ENCODE data around the gene LIPA. TPM values are rescaled to one million over a fixed set of nuclear protein-coding genes. Genes with fewer than 3 reads are reported as not detected.

The LIPA gene
- total and polyA plus RNA-seq, 2 of the 4 experiments (the other 2 are of a cell fraction), result 23.1 to 31.9 TPM

- intact Hi-C loops (cut with micrococcal nuclease), result no loop called here
- H3K36me3 ChIP-seq (ENCODE audit: control insufficient read depth, insufficient read depth, low read length), result no peaks in the 10 kb centered on the region
- no peak overlapping the region for H2AFZ ChIP-seq (replicated peaks; ENCODE audit: low read length, poor library complexity)
- H3K79me1 ChIP-seq (ENCODE audit: low read depth in 1 of 2, low read length in 2 of 2), result no peaks in the 10 kb centered on the region
- H3K18ac ChIP-seq (ENCODE audit: low read depth, low read length), result no peak overlapping the region
- H2BK120ac ChIP-seq (ENCODE audit: low read depth, low read length), result no peak overlapping the region
- no peak overlapping the region for H3K56ac ChIP-seq (ENCODE audit: extremely low read depth, insufficient read depth, low read length)
- 0 out of 2 replicates have a peak, but pooled peaks have one; percentile 27 for ATAC-seq (ENCODE audit: low read depth)
- no TSS peak for BruUV-seq (replicated peaks)
- no peaks in the 10 kb centered on the region for H3K9me3 ChIP-seq (ENCODE audit: control insufficient read depth, insufficient read depth, low read length)
- no peaks in the 10 kb centered on the region for H3K9me1 ChIP-seq (ENCODE audit: insufficient read depth, low read length)
- ChIA-PET POLR2A (ENCODE audit: unreplicated experiment) (no interaction called here), CTCF (no interaction called here)
- H2BK15ac ChIP-seq (ENCODE audit: low read depth, low read length), result no peak overlapping the region
- no peak overlapping the region; the same call in 1 of the 2 replicates for H3K4me2 ChIP-seq (ENCODE audit: low read depth, low read length)
- no peak overlapping the region for H3K14ac ChIP-seq (replicated peaks; ENCODE audit: low read depth, low read length)
- H2AK9ac ChIP-seq (replicated peaks; ENCODE audit: low read depth, low read length, poor library complexity), result no peak overlapping the region
- dilution Hi-C loops (cut with HindIII; ENCODE audit: low sequenced_read_pairs, unreplicated experiment), result no loop called here
- in situ Hi-C loops (cut with MboI; ENCODE audit: low sequenced_read_pairs), result no loop called here
- no peak overlapping the region for H2BK5ac ChIP-seq (ENCODE audit: low read depth, low read length, poor library complexity, severe bottlenecking)
- no peak overlapping the region for H3K23ac ChIP-seq (ENCODE audit: low read depth, low read length)
- H4K20me1 ChIP-seq (ENCODE audit: insufficient read depth, low read length), result no peaks in the 10 kb centered on the region
- H2BK20ac ChIP-seq (ENCODE audit: low read depth, low read length), result no peak overlapping the region
- H4K5ac ChIP-seq (ENCODE audit: low read depth, low read length), result peak overlapping the region; percentile 75; the same call in 1 of the 2 replicates
- H3K27ac ChIP-seq (ENCODE audit: insufficient read depth, low read length), result no peak overlapping the region
- DNase-seq, result no peak
- no peak overlapping the region for H4K8ac ChIP-seq (ENCODE audit: low read depth in 2 of 2, low read length in 2 of 2)
- no peak overlapping the region for H3K4ac ChIP-seq (ENCODE audit: low read depth, low read length)
- H3K4me3 ChIP-seq (ENCODE audit: insufficient read depth, low read depth, low read length), result no peak overlapping the region
- H3K4me1 ChIP-seq (ENCODE audit: control insufficient read depth, insufficient read depth, low read length), result peaks cover 2% of the 10 kb centered on the region
- TF ChIP-seq FOS (IDR thresholded peaks at IDR 0.05; ENCODE audit: low read depth, low read length) (no peak), NFE2L2 (IDR thresholded peaks at IDR 0.05; ENCODE audit: low read depth, low read length) (peak; percentile 79), MAFK (IDR thresholded peaks at IDR 0.05; ENCODE audit: low read depth, low read length) (peak; percentile 88), RCOR1 (IDR thresholded peaks at IDR 0.05; ENCODE audit: insufficient replicate concordance, low read length) (no peak)
- H2AK5ac ChIP-seq (ENCODE audit: low read depth, low read length), result no peak overlapping the region
- no peaks in the 10 kb centered on the region; the same call in 1 of the 2 replicates for H3K27me3 ChIP-seq (ENCODE audit: control insufficient read depth, insufficient read depth, low read length)
- H4K91ac ChIP-seq (ENCODE audit: insufficient read depth, low read depth, low read length), result no peak overlapping the region
- H3K9ac ChIP-seq (ENCODE audit: low read depth, low read length), result no peak overlapping the region
These were observed 78.5 kb downstream of the LIPA start for GRCh38 chr10:89173075-89173474.

Data from IMR-90 (cell line).